IMR-90 (cell line): ENCODE data around the gene SLC4A4. TPM values are rescaled to one million over a fixed set of nuclear protein-coding genes. Genes with fewer than 3 reads are reported as not detected.

ENCODE experiments used
- ATAC-seq: fragments of 200-7000 bp; cut with Tn5 transposase; 2 replicates; pipeline ENCODE4 v1.9.1; 2020; ENCODE audit warnings: low read depth, mild to moderate bottlenecking, moderate library complexity
- BruUV-seq: library from RNA; stranded (reverse); fragments of 400-500 nt; replicated peaks from 2 replicates; lab custom pipeline; 2021; lab: Mats Ljungman, UMichigan
- CTCF ChIA-PET: fragments of 300-600 bp; formaldehyde crosslinking; extraction: SDS; loops from one replicate; lab custom pipeline; 2021; ENCODE audit warnings: antibody characterized with exemption; lab: Yijun Ruan, JAX
- POLR2A ChIA-PET: fragments of 300-600 bp; sonication (Branson Sonifier 250); formaldehyde crosslinking; loops from one replicate; lab custom pipeline; 2022; ENCODE audit warnings: antibody characterized with exemption; ENCODE audit not compliant: unreplicated experiment; lab: Charles Lee
- DNase-seq: peaks from one replicate; pipeline ENCODE4 v3.0.0; 2013
- H2AFZ ChIP-seq: replicated peaks from 2 replicates; pipeline ENCODE3; 2013; ENCODE audit warnings: low read length, mild to moderate bottlenecking; ENCODE audit not compliant: poor library complexity
- H2AK5ac ChIP-seq: 2 replicates; pipeline ENCODE4 v1.6.1; 2013; ENCODE audit warnings: low read depth, low read length, inconsistent platforms
- H2AK9ac ChIP-seq: replicated peaks from 2 replicates; pipeline ENCODE3; 2013; ENCODE audit warnings: mild to moderate bottlenecking, low read depth, low read length, moderate library complexity; ENCODE audit not compliant: poor library complexity
- H2BK120ac ChIP-seq: 2 replicates; pipeline ENCODE4 v1.6.1; 2013; ENCODE audit warnings: low read depth, low read length, inconsistent platforms
- H2BK15ac ChIP-seq: 3 replicates; pipeline ENCODE4 v1.6.1; 2013; ENCODE audit warnings: low read depth, low read length, inconsistent platforms
- H2BK20ac ChIP-seq: 2 replicates; pipeline ENCODE4 v1.6.1; 2013; ENCODE audit warnings: low read depth, mild to moderate bottlenecking, inconsistent platforms, low read length, moderate library complexity
- H2BK5ac ChIP-seq: 2 replicates; pipeline ENCODE4 v1.6.1; 2013; ENCODE audit warnings: mild to moderate bottlenecking, low read depth, low read length, inconsistent platforms; ENCODE audit not compliant: poor library complexity, severe bottlenecking
- H3K14ac ChIP-seq: replicated peaks from 2 replicates; pipeline ENCODE4 v1.6.1; 2013; ENCODE audit warnings: low read depth, low read length, inconsistent platforms
- H3K18ac ChIP-seq: 2 replicates; pipeline ENCODE4 v1.6.1; 2013; ENCODE audit warnings: low read depth, low read length, control low read depth
- H3K23ac ChIP-seq: 2 replicates; pipeline ENCODE4 v1.6.1; 2013; ENCODE audit warnings: low read depth, low read length, inconsistent platforms
- H3K27ac ChIP-seq: 2 replicates; pipeline ENCODE4 v1.5.1; 2013; ENCODE audit warnings: mild to moderate bottlenecking, control low read depth, low read length; ENCODE audit not compliant: insufficient read depth
- H3K27me3 ChIP-seq: 2 replicates; pipeline ENCODE4 v1.6.1; 2013; ENCODE audit warnings: low read length; ENCODE audit not compliant: control insufficient read depth, insufficient read depth
- H3K36me3 ChIP-seq: 2 replicates; pipeline ENCODE4 v1.6.1; 2013; ENCODE audit warnings: low read length, mixed read lengths; ENCODE audit not compliant: control insufficient read depth, insufficient read depth
- H3K4ac ChIP-seq: 2 replicates; pipeline ENCODE4 v1.6.1; 2013; ENCODE audit warnings: low read depth, low read length, inconsistent platforms
- H3K4me1 ChIP-seq: 2 replicates; pipeline ENCODE4 v1.6.1; 2013; ENCODE audit warnings: low read length, mixed read lengths; ENCODE audit not compliant: control insufficient read depth, insufficient read depth
- H3K4me2 ChIP-seq: 2 replicates; pipeline ENCODE4 v1.6.1; 2013; ENCODE audit warnings: low read depth, mild to moderate bottlenecking, control low read depth, low read length, moderate library complexity
- H3K4me3 ChIP-seq: 2 replicates; pipeline ENCODE4 v1.5.1; 2013; ENCODE audit warnings: low read depth, mild to moderate bottlenecking, control low read depth, low read length, moderate library complexity; ENCODE audit not compliant: insufficient read depth
- H3K56ac ChIP-seq: 2 replicates; pipeline ENCODE4 v1.6.1; 2013; ENCODE audit warnings: low read length, inconsistent platforms; ENCODE audit not compliant: insufficient read depth; ENCODE audit errors: extremely low read depth
- H3K79me1 ChIP-seq, 2 experiments: 2 replicates each; pipeline ENCODE4 v1.6.1; 2013; ENCODE audit warnings: low read length in 2 of 2, inconsistent platforms in 1 of 2, low read depth in 1 of 2
- H3K9ac ChIP-seq: 2 replicates; pipeline ENCODE4 v1.6.1; 2013; ENCODE audit warnings: low read depth, low read length, control low read depth
- H3K9me1 ChIP-seq: 2 replicates; pipeline ENCODE4 v1.6.1; 2013; ENCODE audit warnings: low read length, inconsistent platforms; ENCODE audit not compliant: insufficient read depth
- H3K9me3 ChIP-seq: 2 replicates; pipeline ENCODE4 v1.6.1; 2013; ENCODE audit warnings: low read length; ENCODE audit not compliant: control insufficient read depth, insufficient read depth
- H4K20me1 ChIP-seq: 2 replicates; pipeline ENCODE4 v1.6.1; 2013; ENCODE audit warnings: low read length, inconsistent platforms; ENCODE audit not compliant: insufficient read depth
- H4K5ac ChIP-seq: 2 replicates; pipeline ENCODE4 v1.6.1; 2013; ENCODE audit warnings: mild to moderate bottlenecking, low read depth, low read length, control low read depth
- H4K8ac ChIP-seq, 2 experiments: 2 replicates each; pipeline ENCODE4 v1.6.1; 2013; ENCODE audit warnings: low read depth in 2 of 2, low read length in 2 of 2, control low read depth in 1 of 2, inconsistent platforms in 1 of 2
- H4K91ac ChIP-seq: 2 replicates; pipeline ENCODE4 v1.6.1; 2013; ENCODE audit warnings: low read depth, low read length, inconsistent platforms; ENCODE audit not compliant: insufficient read depth
- BHLHE40 ChIP-seq: fragments of 150-350 bp; IDR thresholded peaks from 2 replicates; pipeline ENCODE4 v1.6.1; 2016; ENCODE audit warnings: mild to moderate bottlenecking, low read depth, low read length
- CEBPB ChIP-seq: IDR thresholded peaks from 2 replicates; pipeline ENCODE4 v1.6.1; 2012; ENCODE audit warnings: low read depth, low read length, improper control_type of control experiment
- CHD1 ChIP-seq: IDR thresholded peaks from 2 replicates; pipeline ENCODE4 v1.6.1; 2012; ENCODE audit warnings: low read depth, low read length, improper control_type of control experiment
- MAFK ChIP-seq: IDR thresholded peaks from 2 replicates; pipeline ENCODE4 v1.6.1; 2012; ENCODE audit warnings: low read depth, low read length, improper control_type of control experiment
- MAZ ChIP-seq: IDR thresholded peaks from 2 replicates; pipeline ENCODE4 v1.6.1; 2012; ENCODE audit warnings: low read depth, mild to moderate bottlenecking, low read length, improper control_type of control experiment, moderate library complexity, borderline replicate concordance
- MXI1 ChIP-seq: IDR thresholded peaks from 2 replicates; pipeline ENCODE4 v1.6.1; 2012; ENCODE audit warnings: low read depth, mild to moderate bottlenecking, low read length, moderate library complexity, borderline replicate concordance
- NFE2L2 ChIP-seq: fragments of 150-350 bp; IDR thresholded peaks from 2 replicates; pipeline ENCODE4 v1.6.1; 2016; ENCODE audit warnings: low read depth, mild to moderate bottlenecking, low read length
- RCOR1 ChIP-seq: IDR thresholded peaks from 2 replicates; pipeline ENCODE4 v1.6.1; 2012; ENCODE audit warnings: mild to moderate bottlenecking, low read length, improper control_type of control experiment; ENCODE audit not compliant: insufficient replicate concordance
- RFX5 ChIP-seq: IDR thresholded peaks from 2 replicates; pipeline ENCODE4 v1.8.0; 2012; ENCODE audit warnings: low read depth, mild to moderate bottlenecking, low read length, moderate library complexity
- WGBS, 2 experiments: methylation state at CpG; one replicate each; pipeline versions ENCODE4 v1.1.5 to v1.1.7; 2013; ENCODE audit warnings: missing lambda C conversion rate in 2 of 2; ENCODE audit not compliant: insufficient read length in 1 of 2; ENCODE audit errors: extremely low coverage in 2 of 2; 5-methylcytosine and 5-hydroxymethylcytosine counted together
- dilution Hi-C: fragments of 300-500 bp; cut with HindIII; formaldehyde crosslinking; loops from one replicate; pipeline ENCODE4 v1.14.3; 2018; ENCODE audit warnings: low sequenced_read_pairs; ENCODE audit not compliant: unreplicated experiment
- in situ Hi-C: fragments of 300-500 bp; cut with MboI; formaldehyde crosslinking; loops from 3 replicates; pipeline ENCODE4 v1.14.3; 2019; ENCODE audit warnings: low sequenced_read_pairs, inconsistent platforms, mixed read lengths
- intact Hi-C: fragments of 100-400 bp; cut with micrococcal nuclease; formaldehyde crosslinking; loops from 2 replicates; pipeline ENCODE4 v1.10.0; 2022
- polyA plus RNA-seq, 3 experiments: library from polyadenylated mRNA; depleted of rRNA; stranded (reverse); fragments of >200 nt; gene quantifications; 2 replicates each; pipeline ENCODE4 v1.2.3, GENCODE V29; 2012; ENCODE audit warnings: low replicate concordance in 1 of 3
- total RNA-seq: library from RNA; depleted of rRNA; stranded (reverse); fragments of >200 nt; gene quantifications from 2 replicates; pipeline ENCODE4 v1.2.3, GENCODE V29; 2012
- TF ChIP-seq, protein P1 (sequence below): conservative IDR thresholded peaks from 2 replicates; pipeline ENCODE4 v1.5.1; 2012; ENCODE audit warnings: mild to moderate bottlenecking, low read depth, low read length, improper control_type of control experiment
- TF ChIP-seq, protein P2 (sequence below): fragments of 150-350 bp; IDR thresholded peaks from 2 replicates; pipeline ENCODE4 v1.6.1; 2017; ENCODE audit warnings: mild to moderate bottlenecking, antibody characterized with exemption, low read length, low read depth

The SLC4A4 gene
- total and polyA plus RNA-seq, 2 of the 4 experiments (the other 2 are of a cell fraction) = 5.6 to 16.8 TPM

DNA sequence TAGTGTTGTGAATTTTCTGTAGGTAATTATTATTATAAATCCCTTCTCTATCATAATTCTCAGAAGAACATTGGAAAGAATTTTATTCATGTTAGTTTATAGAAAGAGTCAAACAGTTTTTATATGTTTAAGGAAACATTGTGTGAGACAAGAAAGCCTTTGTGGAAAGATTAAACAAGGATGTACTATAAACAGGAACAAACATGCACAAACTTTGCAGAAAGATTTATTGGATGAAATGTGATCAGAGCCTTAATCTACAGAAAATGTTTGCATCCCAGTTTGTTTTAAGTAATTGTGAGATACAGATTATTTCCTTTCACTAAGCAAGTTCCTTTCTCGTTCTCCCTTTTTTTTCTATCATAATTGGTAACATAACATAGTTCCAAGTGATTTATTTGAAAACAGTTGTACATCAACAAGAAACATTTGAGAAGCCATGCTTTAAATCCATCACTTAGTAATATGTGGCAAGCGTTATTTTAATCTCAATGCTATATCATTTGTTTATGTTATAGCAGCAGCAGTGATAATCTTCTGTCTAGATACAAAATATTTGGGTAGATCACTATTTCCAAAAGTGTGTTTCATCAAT lies 129.4 kb downstream of the SLC4A4 start:
- no peak overlapping the region for H3K4me3 ChIP-seq
- no peak overlapping the region for H3K23ac ChIP-seq
- H3K4me2 ChIP-seq = peak overlapping the region; percentile 36; the same call in 1 of the 2 replicates
- H4K20me1 ChIP-seq = no peaks in the 10 kb centered on the region
- H3K4ac ChIP-seq = no peak overlapping the region
- H3K79me1 ChIP-seq = peaks cover 8 to 12% of the 10 kb centered on the region in 2 experiments
- ATAC-seq (no peak), DNase-seq (peak; percentile 23)
- H3K27ac ChIP-seq = peak overlapping the region; percentile 86; the same call in 1 of the 2 replicates
- no peak overlapping the region for H2AK5ac ChIP-seq
- no peak overlapping the region for H2AK9ac ChIP-seq
- H3K9me1 ChIP-seq = peaks cover 12% of the 10 kb centered on the region
- peaks cover 14% of the 10 kb centered on the region for H3K4me1 ChIP-seq
- H2BK120ac ChIP-seq = no peak overlapping the region
- no peaks in the 10 kb centered on the region for H3K9me3 ChIP-seq
- no peak overlapping the region for H3K14ac ChIP-seq
- intact Hi-C loops = no loop called here
- H3K9ac ChIP-seq = no peak overlapping the region
- H3K36me3 ChIP-seq = peaks cover 19% of the 10 kb centered on the region
- no peaks in the 10 kb centered on the region for H3K27me3 ChIP-seq
- H3K18ac ChIP-seq = no peak overlapping the region; the same call in 1 of the 2 replicates
- dilution Hi-C loops = no loop called here
- WGBS, 2 experiments = no CpG with 5 or more reads among the region's 2 CpGs
- BruUV-seq = no TSS peak
- no peak overlapping the region for H2BK15ac ChIP-seq
- no peak overlapping the region for H4K8ac ChIP-seq
- ChIA-PET POLR2A (no interaction called here), CTCF (no interaction called here)
- no peak overlapping the region for H4K91ac ChIP-seq
- H4K5ac ChIP-seq = no peak overlapping the region; the same call in 1 of the 2 replicates
- in situ Hi-C loops = no loop called here
- H2AFZ ChIP-seq = no peak overlapping the region
- H2BK20ac ChIP-seq = no peak overlapping the region
- no peak overlapping the region for H3K56ac ChIP-seq
- TF ChIP-seq RCOR1 (no peak), CHD1 (no peak), RFX5 (no peak), MAZ (no peak), MAFK (no peak), CEBPB (no peak), BHLHE40 (no peak), MXI1 (no peak), NFE2L2 (no peak)
- TF ChIP-seq, protein P1, sequence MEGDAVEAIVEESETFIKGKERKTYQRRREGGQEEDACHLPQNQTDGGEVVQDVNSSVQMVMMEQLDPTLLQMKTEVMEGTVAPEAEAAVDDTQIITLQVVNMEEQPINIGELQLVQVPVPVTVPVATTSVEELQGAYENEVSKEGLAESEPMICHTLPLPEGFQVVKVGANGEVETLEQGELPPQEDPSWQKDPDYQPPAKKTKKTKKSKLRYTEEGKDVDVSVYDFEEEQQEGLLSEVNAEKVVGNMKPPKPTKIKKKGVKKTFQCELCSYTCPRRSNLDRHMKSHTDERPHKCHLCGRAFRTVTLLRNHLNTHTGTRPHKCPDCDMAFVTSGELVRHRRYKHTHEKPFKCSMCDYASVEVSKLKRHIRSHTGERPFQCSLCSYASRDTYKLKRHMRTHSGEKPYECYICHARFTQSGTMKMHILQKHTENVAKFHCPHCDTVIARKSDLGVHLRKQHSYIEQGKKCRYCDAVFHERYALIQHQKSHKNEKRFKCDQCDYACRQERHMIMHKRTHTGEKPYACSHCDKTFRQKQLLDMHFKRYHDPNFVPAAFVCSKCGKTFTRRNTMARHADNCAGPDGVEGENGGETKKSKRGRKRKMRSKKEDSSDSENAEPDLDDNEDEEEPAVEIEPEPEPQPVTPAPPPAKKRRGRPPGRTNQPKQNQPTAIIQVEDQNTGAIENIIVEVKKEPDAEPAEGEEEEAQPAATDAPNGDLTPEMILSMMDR = no peak
- TF ChIP-seq, protein P2, sequence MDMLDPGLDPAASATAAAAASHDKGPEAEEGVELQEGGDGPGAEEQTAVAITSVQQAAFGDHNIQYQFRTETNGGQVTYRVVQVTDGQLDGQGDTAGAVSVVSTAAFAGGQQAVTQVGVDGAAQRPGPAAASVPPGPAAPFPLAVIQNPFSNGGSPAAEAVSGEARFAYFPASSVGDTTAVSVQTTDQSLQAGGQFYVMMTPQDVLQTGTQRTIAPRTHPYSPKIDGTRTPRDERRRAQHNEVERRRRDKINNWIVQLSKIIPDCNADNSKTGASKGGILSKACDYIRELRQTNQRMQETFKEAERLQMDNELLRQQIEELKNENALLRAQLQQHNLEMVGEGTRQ = no peak
- peak overlapping the region; percentile 75 for H2BK5ac ChIP-seq
